Endometrial microvascular endothelial cells (primary cell): ENCODE data around the gene BPGM. TPM values are rescaled to one million over a fixed set of nuclear protein-coding genes. Genes with fewer than 3 reads are reported as not detected.

Experiments used
- in situ Hi-C: cut with HindIII; loops from 2 replicates; pipeline ENCODE4 v1.10.0; 2017; ENCODE audit warnings: low sequenced_read_pairs, low pct_unique_long_range_greater_than_20kb; ENCODE audit errors: inconsistent ontology term
- total RNA-seq: library from RNA; depleted of rRNA; stranded (reverse); fragments of >200 nt; gene quantifications from one replicate; pipeline ENCODE4 v1.2.3, GENCODE V29; 2015; ENCODE audit errors: inconsistent ontology term

The BPGM gene
- total RNA-seq, 1 donor from 2014 or later = 22.6 TPM

DNA sequence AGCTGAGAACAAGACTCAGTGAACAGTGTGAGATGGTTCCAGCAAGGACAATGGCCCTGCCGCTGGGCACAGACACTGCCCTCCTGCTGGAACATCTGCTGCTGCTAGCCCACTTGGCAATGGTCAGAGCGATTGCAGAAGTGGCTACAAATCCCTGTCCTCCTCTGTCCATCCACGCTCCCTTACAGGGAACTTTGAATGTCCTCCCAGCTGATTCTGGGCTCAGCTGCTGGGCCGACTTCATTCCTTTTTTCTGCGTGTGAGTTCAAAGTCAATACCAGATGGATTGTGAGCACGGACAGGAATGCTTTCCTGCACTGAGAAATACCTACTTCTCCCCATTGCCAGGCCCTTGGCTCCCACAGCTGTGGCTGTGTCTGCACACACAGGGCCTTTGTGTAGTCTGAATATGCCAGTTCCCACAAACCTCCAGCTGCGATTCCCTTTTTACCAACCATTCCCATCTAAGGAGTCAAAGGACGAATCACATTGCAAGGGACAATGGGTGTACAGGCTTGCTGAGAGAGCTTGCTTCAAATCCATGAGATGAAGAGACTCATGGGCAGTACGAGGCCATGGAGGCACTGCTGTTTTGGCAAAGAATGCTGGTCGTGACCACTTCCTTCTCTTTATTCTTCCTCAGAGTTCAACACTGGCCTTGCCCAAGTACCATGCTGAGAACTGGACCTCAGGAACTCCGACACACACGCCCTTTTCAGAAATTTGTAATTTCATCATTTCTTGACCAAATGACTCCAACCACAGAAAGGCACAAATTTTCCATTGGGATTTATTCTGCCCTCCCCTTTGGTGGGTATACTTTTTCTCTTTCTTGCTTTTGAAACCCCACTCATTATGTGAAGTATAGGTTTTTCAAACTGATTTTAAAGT is 44.2 kb downstream of the BPGM start:
- in situ Hi-C loops = no loop called here

DNA sequence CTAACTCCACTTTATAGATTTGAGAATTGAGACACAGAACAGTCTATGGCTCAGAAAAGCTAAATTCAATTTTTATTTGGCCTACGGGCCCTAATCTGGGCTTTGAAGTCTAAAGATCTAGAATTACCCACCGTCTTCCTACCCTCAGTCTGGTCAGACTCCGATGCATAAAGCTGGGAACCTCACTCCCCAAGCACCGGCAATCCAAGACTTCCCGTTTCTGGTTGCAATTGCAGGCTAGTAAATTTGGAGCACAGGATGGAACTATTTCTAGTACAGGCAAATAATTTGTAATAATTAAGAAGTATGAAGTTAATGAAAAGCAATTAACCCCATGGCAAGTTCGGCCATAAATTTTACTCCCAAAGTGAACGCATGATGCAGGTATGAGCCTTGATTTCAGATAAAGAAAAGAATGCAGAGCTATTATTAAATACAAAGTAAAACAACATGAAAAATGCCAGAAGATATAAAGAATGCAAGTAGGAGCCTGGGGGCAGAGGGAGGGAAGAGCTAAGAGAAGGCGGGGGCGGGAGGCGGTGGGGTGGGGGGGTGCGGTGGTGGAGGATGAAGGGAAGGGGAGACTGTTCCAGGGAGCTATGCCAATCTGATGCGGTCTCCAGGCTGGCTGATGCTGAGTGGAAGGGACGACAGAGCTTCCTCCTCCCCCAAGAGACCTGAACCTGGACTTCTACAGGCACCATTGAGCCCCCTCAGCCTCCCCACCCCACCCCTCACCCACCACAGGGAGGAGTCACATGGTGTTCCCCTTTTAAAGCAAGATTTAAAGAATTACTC is 45.1 kb downstream of the BPGM start:
- in situ Hi-C loops = no loop called here

DNA sequence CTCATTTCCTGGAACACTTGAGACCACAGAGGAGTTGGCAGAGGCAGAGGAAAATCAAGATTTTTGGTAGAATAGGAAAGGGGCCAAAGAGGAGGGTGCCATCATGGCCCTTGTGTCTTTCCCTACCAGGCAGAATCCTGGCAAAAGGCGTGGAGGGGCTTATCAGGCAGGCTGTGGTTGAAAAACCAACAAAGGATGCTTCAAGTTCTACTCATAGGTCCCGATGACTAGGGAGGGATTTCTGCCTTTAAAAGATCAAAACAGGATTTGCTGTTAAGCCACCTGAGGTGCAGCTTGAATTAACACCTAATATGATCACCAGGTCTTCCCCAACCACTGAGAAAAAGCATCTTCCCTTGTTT is 45.7 kb downstream of the BPGM start:
- in situ Hi-C loops = no loop called here

DNA sequence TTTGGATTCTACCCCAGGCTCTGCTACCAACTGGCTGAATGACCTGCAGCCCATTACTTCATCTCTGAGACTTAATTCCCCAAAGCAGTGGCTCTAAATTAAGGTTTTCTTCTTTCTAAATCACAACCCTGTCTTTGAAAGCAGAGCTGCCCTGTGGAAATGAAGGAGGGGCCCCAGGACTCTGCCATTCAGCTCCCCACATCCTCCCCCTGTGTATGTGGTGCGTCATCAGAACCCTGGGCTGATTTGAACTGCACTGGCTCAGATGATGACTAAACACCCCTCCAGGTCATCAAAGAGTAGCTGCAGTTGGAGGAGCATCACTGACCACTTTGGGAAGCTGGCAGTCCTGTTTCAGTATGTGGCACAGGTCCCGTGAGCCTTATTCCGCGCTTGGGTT is 46.6 kb downstream of the BPGM start:
- in situ Hi-C loops = no loop called here

DNA sequence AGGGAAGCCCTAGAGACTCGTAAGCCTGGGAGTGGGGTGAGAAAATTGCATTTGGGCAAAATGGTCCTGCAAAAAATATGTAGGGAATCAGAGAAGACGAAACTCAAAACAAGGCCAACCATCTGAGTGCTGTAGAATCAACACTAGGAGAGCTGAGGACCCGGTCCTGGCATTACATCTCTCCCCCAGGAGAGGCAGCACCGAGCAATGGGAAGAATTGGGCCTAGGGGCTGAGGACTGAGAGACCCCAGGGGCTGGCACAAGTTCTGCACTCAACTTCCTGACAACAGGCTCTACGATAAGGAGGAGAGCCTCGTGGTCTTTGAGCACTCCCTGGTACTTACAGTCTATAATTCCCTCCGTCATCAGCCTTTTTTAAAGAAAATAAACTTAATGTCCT is 47.6 kb downstream of the BPGM start:
- in situ Hi-C loops = no loop called here

DNA sequence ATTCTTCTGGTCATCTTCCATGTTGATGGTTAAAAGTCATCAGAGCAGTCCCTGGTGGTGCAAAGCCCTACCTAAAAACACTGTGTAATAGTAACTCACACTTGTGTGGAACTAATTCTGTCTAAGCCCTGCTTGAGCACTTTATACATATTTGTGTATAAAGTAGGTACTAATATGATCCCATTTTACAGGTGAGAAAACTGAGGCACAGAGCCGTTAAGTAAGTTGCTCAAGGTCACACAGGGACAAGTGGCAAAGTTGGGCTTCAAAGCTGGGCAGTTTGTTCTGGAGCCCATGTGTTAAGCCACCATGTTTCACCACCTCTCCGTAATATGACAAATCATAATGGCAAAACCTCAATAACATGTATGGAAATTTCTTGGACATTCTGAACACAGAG is 48.1 kb downstream of the BPGM start:
- in situ Hi-C loops = no loop called here

DNA sequence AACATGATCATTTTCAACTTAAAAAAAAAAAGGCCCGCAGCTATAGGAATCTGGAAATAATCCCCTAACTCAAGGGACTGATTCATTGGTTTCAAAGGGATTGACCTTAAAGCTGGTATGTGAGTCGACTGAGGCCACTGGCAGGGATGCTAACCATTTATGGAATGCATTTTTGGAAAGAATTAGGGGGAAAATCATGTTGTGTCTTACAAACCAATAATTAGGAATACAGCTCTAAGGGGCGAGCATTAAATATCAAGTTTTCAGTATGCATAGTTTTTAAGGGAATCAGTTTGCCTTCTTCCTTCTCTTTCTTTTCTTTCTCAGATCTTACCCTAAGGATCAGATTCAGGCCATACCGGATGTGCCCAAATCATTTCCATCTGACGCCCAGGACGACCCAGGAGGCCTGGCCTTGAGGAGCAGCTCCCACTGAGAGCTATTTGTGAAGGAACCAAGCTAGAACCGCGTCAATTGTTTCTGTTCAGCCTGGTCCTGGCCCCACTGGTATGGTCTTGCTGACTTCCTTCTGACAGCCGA is 48.7 kb downstream of the BPGM start:
- in situ Hi-C loops = no loop called here

DNA sequence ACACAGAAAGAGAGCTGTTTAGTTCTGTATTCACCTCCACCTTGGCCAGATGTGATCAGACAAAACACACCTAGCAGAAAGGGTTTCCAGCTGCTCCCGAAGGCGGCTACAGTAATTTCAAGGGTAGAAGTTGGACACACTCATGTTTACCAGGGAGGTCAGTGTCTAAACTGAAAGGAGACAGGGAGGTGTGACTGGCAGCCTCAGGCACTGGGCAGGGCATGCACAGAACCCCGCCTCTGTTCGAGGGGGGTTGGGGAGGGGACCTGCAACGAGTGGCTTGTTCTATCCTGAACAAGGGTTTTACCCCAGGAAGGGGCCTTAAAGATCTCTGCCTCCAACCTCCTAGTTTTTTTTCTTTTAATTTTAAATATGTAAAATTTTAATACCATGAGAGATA is 49.6 kb downstream of the BPGM start:
- in situ Hi-C loops = no loop called here

DNA sequence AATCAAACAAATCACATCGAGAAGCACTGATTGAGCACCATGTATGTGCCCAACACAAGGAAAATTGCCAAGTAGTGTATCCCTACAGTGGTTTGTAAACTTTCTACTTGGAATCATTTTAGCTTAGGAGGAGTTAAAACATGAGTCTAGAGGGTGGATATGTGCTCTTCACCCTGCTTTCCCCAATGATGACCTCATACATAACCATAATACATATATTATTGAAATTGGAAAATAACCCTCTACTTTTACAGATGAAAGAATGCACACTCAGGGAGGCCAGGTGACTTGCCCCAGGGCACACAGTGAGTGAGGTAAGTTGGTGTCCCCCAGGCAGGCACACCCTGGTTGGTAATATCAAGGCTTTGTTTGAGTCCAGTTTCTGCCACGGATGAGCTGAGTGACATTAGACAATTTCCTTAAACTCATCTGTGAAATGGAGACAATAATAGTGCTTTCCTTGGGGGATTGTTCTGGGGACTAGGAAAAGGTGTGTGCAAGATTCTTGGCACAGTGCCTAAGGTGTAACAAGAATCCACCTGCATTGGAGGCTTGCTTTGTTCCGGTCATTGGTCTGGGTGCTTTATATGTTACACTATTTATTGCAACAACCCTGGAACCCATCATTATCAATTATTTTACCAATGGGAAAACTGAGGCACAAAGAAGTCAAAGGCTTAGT is 50.7 kb downstream of the BPGM start:
- in situ Hi-C loops = no loop called here

DNA sequence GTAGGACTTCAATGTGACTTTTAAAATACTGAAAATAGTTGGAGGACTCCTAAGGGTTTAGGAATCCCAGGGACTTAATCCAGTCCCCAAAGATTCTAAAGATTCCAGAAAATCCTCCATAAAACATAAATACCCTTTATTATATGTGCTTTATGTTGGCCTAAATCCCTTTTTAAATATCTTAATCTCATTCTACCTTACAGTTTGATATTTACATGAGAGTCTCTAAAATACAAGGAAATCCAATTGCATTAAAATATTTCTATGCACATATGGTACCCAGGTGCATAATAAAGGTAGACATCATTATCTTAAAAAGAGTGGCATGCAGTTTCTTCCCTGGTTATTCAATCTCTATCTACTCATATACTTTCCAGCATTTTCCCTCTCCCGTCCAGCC is 51.8 kb downstream of the BPGM start:
- in situ Hi-C loops = no loop called here

DNA sequence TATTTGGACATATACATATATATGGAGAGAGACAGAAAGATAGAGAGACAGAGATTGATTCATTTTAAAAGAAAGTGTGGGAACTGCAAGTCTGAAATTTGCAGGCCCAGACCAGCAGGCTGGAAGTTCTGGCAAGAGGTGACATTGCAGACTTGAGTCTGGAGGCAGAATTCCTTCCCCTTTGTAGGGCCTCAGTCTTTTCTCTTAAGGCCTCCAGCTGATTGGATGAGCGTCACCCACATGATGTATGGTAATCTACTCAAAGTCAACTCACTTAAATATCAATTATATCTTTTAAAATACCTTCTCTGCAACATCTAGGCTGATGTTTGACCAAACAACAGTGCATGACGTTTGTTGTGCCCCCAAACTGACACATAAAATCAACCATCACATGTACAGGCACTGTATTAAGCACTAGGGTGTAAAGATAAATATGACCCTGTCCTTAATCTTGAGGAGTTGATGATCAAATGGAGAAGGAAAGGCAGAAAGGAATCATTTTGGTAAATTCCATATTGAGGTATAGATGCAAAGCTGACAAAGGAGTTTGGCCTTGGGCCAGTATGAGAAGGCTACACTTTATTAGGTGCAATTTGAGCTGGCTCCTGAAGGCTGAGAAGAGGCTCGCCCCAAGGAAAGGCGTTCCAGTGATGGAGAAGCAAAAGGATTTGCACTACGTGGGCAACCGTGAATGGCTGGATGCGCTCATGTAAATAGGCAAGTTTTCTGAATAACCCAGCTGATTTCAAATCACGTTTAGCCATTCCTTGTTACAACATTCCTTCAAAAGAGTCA is 52.6 kb downstream of the BPGM start:
- in situ Hi-C loops = no loop called here

DNA sequence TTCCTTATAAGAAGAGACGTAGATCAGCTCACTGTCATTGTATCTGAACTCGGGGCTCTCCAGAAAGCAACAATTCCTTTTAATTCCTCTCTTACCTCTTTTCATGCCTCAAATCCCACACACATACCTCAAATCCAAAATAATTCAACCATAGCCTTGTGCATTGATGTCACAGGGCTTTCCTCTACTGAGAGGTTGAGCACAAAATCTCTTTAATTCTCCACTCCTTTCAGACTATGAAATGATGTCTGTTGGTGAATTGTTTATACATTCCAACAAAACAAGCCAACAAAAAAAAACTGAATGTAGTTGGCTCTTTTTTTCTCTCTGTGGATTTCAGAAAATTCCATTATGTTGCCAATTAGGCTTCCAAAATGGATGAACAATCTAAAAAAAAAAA is 53.2 kb downstream of the BPGM start:
- in situ Hi-C loops = no loop called here

DNA sequence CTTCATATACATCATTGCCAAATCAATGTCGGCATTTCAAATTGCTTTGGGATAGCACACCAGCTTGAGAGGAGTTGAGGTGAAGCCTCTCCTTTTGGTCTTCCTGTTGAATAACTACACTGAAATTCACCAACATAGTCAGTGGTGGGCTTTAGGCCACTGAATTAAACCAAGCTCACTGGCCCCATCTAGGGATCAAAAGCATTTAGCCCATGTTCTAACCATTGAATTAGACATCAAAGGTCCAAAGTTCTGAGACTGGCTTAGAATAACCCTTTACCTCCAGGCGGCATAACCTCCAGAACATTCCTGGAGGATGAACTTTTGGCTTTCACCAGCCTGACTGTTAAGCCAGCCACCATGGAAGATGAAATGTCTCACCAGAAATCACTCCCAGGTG is 54.6 kb downstream of the BPGM start:
- in situ Hi-C loops = no loop called here

DNA sequence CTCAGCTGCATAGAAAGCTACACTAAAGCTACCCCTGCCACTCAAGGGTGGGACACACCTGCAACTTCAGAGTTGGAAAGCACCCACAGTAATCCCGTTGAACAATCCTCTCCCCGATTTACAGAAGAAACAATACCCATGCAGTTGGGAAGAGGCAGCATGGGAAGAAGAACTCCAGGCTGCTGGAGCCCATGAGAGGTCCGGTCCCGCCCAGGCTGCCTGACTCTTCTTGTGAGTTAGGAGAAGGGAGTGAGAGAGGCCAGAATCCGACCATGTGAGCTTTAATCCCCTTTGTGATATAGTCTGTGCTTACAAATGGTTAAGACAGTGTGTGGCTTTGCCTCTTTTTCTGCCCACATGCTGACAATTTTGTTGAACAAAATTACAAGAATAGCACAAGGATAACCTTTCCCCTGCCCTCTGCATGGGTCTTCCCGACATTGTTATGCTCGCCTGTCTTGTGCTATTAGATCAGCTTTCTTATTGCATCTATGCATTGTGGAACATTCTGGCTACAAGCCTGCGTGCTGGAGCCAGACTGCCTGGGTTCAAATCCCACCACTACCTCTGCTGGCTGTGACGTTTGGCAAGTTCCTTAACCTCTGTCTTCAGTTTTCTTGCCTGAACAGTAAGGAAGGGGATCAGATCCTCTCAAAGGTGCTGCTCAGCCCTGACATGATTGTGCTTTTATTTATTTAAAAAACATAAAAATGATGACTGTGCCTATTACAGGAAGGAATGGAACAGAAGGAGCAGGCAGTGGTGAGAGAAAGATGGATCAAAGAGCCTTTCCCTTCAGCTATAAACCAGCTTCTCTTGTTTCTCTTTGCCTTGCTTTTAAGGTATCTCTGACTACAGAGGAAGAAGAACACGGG is 56.0 kb downstream of the BPGM start:
- in situ Hi-C loops = no loop called here

DNA sequence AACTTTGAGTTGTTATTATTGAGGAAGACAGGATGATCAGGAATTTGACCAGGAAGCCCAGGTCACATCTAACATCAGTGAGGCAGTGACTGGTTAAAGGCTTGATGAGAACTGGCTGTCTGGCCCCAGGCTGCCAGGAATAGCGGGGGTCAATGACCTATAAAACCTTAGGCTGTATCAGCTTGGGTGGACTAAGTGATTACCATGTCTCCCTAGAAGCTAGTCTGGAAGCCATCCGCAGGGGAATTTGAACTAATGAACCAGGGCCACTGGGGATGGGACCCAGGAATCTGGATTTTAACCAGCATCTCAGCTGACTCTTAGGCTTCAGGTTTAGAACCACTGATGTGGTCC is 56.6 kb downstream of the BPGM start:
- in situ Hi-C loops = no loop called here

DNA sequence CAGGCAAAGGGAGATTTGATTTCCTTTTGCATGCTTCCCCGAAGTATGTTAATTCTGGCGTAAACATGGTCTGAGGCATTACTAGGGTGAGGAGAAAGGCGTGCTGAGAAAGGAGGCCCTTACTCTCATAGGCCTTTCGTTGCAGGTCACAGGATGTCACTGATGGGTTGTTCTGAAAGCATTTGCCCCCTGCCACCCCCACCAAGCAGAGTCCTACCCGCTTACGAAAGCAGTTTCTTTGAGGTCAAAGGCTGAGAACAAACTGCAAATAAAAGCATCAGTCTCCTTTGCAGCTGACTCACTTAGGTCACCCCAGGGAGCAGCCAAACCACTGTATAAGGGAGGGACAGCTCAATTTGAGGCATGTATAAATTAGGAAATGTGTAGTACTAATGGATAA is 57.1 kb downstream of the BPGM start:
- in situ Hi-C loops = no loop called here

DNA sequence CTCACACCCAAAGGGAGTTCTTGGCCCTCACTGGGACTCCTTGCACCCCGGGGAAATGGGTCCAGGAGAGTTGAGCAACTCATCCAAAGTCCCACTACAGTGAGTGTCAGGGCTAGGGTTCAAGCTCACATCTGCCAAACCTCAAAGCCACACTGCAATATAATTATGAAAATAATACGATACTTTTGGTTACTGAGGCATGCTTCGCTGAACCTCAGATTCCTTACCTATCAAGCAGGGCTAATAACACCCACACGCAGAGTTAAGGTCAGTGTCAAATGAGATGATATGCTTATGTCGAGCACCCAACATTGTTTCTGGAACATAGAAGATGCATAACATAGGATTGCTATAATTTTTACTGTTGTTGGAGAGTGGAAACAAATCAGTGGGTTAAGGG is 58.2 kb downstream of the BPGM start:
- in situ Hi-C loops = no loop called here

DNA sequence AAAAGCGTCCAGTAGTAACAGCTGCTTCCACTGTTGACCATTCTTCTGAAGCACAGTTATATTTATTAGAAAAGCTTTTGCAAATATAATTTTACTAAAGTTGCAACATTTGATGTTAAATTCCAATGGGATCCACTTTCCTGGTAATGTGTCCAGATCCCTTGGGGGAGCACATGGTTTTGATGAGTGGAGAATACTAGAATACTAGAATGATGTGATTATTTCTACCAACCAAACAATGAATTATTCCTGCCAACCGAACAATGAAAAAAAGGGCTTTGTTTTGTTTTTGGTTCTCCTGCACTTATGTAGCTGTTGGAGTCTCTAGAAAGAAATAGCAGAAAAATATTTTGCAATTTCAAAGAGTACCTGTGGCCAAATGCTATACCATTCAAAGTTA is 59.1 kb downstream of the BPGM start:
- in situ Hi-C loops = no loop called here
